22Rv1 (cell line): ENCODE results near the gene NQO1.

Experiments
- H3K27ac ChIP-seq: fragments of 450-650 bp; 2 replicates; pipeline ENCODE4 v1.5.1; 2017
- CTCF ChIP-seq: fragments of 450-650 bp; IDR thresholded peaks from 2 replicates; pipeline ENCODE4 v1.5.1; 2017; ENCODE audit warnings: mild to moderate bottlenecking
- ZFX ChIP-seq: fragments of 450-650 bp; IDR thresholded peaks from 2 replicates; pipeline ENCODE4 v1.6.1; 2017; ENCODE audit warnings: antibody characterized with exemption, borderline replicate concordance

Gene NQO1

GRCh38 chr16:69701452-69701851 is 24.9 kb downstream of the NQO1 start:
- H3K27ac ChIP-seq: no peak overlapping the region
- TF ChIP-seq ZFX (no peak), CTCF (no peak)

GRCh38 chr16:69699915-69700314 is 26.4 kb downstream of the NQO1 start:
- H3K27ac ChIP-seq: no peak overlapping the region
- TF ChIP-seq CTCF (no peak), ZFX (no peak)

- TF ChIP-seq ZFX (no peak), CTCF (no peak)
- H3K27ac ChIP-seq: no peak overlapping the region
Observed at GRCh38 chr16:69698404-69698803, 28.0 kb downstream of the NQO1 start.

- H3K27ac ChIP-seq: no peak overlapping the region
- TF ChIP-seq ZFX (no peak), CTCF (no peak)
Observed at GRCh38 chr16:69693916-69694315, 32.4 kb downstream of the NQO1 start.

- no peak overlapping the region for H3K27ac ChIP-seq
- TF ChIP-seq ZFX (no peak), CTCF (no peak)
Observed at GRCh38 chr16:69691980-69692911, 34.1 kb downstream of the NQO1 start.

GRCh38 chr16:69688589-69688988 is 37.8 kb downstream of the NQO1 start:
- TF ChIP-seq ZFX (no peak), CTCF (no peak)
- no peak overlapping the region for H3K27ac ChIP-seq

GRCh38 chr16:69680358-69680757 is 46.0 kb downstream of the NQO1 start:
- no peak overlapping the region for H3K27ac ChIP-seq
- TF ChIP-seq CTCF (no peak), ZFX (no peak)
